ENCODE data around the gene NELL1.
"Not testable (repeated sequence)": the region's sequence is repeated elsewhere in the genome, so short reads cannot be mapped to it uniquely, and the experiment has no call there.

NELL1 gene

GRCh38 chr11:20762980-20763379 lies 93.6 kb downstream of the NELL1 start:
- no peak for DNase-seq (ENCODE audit: low read depth in 1 of 2, low spot score in 1 of 2)

- no peak for DNase-seq (ENCODE audit: low read depth in 1 of 2, low spot score in 1 of 2)
Observed at GRCh38 chr11:20770414-20770946, 101.1 kb downstream of the NELL1 start.

- DNase-seq (ENCODE audit: low read depth in 1 of 2, low spot score in 1 of 2), result no peak
Observed at GRCh38 chr11:20771026-20771425, 101.6 kb downstream of the NELL1 start.

GRCh38 chr11:20771681-20772080 lies 102.3 kb downstream of the NELL1 start:
- no peak for DNase-seq (ENCODE audit: low read depth in 1 of 2, low spot score in 1 of 2)

GRCh38 chr11:20775331-20775730 lies 105.9 kb downstream of the NELL1 start:
- DNase-seq (ENCODE audit: low read depth in 1 of 2, low spot score in 1 of 2), result no peak

- DNase-seq (ENCODE audit: low read depth in 1 of 2, low spot score in 1 of 2), result no peak
Observed at GRCh38 chr11:20782775-20783174, 113.4 kb downstream of the NELL1 start.

GRCh38 chr11:20783220-20783619 lies 113.8 kb downstream of the NELL1 start:
- no peak for DNase-seq (ENCODE audit: low read depth in 1 of 2, low spot score in 1 of 2)

GRCh38 chr11:20790622-20791021 lies 121.2 kb downstream of the NELL1 start:
- no peak for DNase-seq (ENCODE audit: low read depth in 1 of 2, low spot score in 1 of 2)

GRCh38 chr11:20795005-20795404 lies 125.6 kb downstream of the NELL1 start:
- no peak for DNase-seq (ENCODE audit: low read depth in 1 of 2, low spot score in 1 of 2)

- DNase-seq (ENCODE audit: low read depth in 1 of 2, low spot score in 1 of 2), result no peak
Observed at GRCh38 chr11:20808328-20808727, 138.9 kb downstream of the NELL1 start.

- DNase-seq (ENCODE audit: low read depth in 1 of 2, low spot score in 1 of 2), result no peak
Observed at GRCh38 chr11:20821046-20821445, 151.7 kb downstream of the NELL1 start.

- DNase-seq (ENCODE audit: low read depth in 1 of 2, low spot score in 1 of 2), result no peak
Observed at GRCh38 chr11:20821470-20821869, 152.1 kb downstream of the NELL1 start.

- DNase-seq (ENCODE audit: low read depth in 1 of 2, low spot score in 1 of 2), result no peak
Observed at GRCh38 chr11:20824773-20825172, 155.4 kb downstream of the NELL1 start.

- no peak for DNase-seq (ENCODE audit: low read depth in 1 of 2, low spot score in 1 of 2)
Observed at GRCh38 chr11:20835561-20835960, 166.2 kb downstream of the NELL1 start.

GRCh38 chr11:20839231-20839630 lies 169.8 kb downstream of the NELL1 start:
- DNase-seq (ENCODE audit: low read depth in 1 of 2, low spot score in 1 of 2), result no peak

GRCh38 chr11:20840341-20840740 lies 171.0 kb downstream of the NELL1 start:
- DNase-seq (ENCODE audit: low read depth in 1 of 2, low spot score in 1 of 2), result no peak

GRCh38 chr11:20844216-20844615 lies 174.8 kb downstream of the NELL1 start:
- no peak for DNase-seq (ENCODE audit: low read depth in 1 of 2, low spot score in 1 of 2)

- DNase-seq (ENCODE audit: low read depth in 1 of 2, low spot score in 1 of 2), result no peak
Observed at GRCh38 chr11:20844630-20845029, 175.2 kb downstream of the NELL1 start.

GRCh38 chr11:20854215-20854955 lies 185.0 kb downstream of the NELL1 start:
- no peak for DNase-seq (ENCODE audit: low read depth in 1 of 2, low spot score in 1 of 2)

- no peak for DNase-seq (ENCODE audit: low read depth in 1 of 2, low spot score in 1 of 2)
Observed at GRCh38 chr11:20861322-20861721, 191.9 kb downstream of the NELL1 start.

- not testable (repeated sequence) for DNase-seq (ENCODE audit: low read depth in 1 of 2, low spot score in 1 of 2)
Observed at GRCh38 chr11:20862263-20862662, 192.9 kb downstream of the NELL1 start.

GRCh38 chr11:20864628-20865027 lies 195.2 kb downstream of the NELL1 start:
- no peak for DNase-seq (ENCODE audit: low read depth in 1 of 2, low spot score in 1 of 2)

- DNase-seq (ENCODE audit: low read depth in 1 of 2, low spot score in 1 of 2), result no peak
Observed at GRCh38 chr11:20865161-20865560, 195.8 kb downstream of the NELL1 start.

Data from activated CD4-positive, alpha-beta T cell treated with anti-CD3 and anti-CD28 coated beads, Interleukin-2, amount 50 U/mL, for 24 hours (primary cell).